ENCODE measurements around the gene SH2B2. TPM values are rescaled to one million over a fixed set of nuclear protein-coding genes. Genes with fewer than 3 reads are reported as not detected.

The SH2B2 gene
- total and polyA plus RNA-seq, 2 experiments from 2014 or later, result 0.86 to 1.1 TPM

DNA sequence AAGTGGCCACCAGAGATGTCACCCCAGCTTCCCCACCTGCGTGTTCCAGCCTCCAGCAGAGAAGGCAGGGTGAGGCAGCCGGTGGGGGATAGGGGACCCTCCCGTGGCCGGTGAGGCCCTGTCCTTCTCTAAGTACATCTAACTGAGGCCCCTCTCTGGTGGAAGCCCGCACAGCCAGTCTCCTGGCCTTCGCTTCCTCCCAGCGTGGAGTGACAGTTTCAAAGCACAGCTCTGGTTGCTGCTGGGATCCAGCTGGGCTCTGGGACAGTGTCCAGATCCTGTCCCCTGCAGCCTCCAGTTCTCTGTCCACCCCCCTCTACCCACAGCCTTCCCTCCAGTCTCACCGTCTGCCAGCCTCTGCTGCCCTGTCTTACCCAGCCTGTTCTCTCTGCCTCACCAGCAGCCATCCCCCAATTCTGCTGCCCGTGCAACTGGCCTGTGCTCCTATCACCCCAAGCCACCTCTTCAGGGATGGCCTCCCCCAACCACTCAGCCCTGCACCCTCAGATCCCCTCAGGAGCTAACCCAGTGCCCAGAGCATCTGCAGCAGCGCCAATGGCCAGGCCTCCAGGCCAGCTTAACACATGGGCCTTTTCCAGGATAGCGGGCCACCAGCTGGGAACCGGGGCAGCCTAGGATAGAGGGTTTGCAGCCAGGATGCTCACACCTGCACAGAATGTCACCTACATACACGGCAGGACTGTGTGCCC lies 16.3 kb upstream of the SH2B2 start:
- TF ChIP-seq EZH2phosphoT487 (IDR thresholded peaks at IDR 0.05; ENCODE audit: insufficient read depth, low read depth) (no peak), EZH2 (IDR thresholded peaks at IDR 0.05; ENCODE audit: insufficient read depth, poor library complexity, severe bottlenecking) (no peak)
- WGBS, 2 experiments (ENCODE audit: low coverage in 1 of 2, low lambda C conversion rate in 2 of 2, missing lambda C conversion rate in 2 of 2), result 77 to 80% methylated on average over 13 of the region's 13 CpGs
- in situ Hi-C loops (cut with MboI), result no loop called here

GRCh38 chr7:102271158-102271798 lies 15.4 kb upstream of the SH2B2 start:
- Histone ChIP-seq H3K36me3 (ENCODE audit: low read depth) (no peaks in the 10 kb centered on the region), H3K79me2 (ENCODE audit: insufficient read depth) (no peaks in the 10 kb centered on the region), H4K20me1 (ENCODE audit: insufficient read depth) (no peaks in the 10 kb centered on the region), H3K27me3 (replicated peaks; ENCODE audit: insufficient read depth) (no peaks in the 10 kb centered on the region), H3K9ac (peak overlapping the region; percentile 9; the same call in 1 of the 2 replicates), H3K4me2 (ENCODE audit: unreplicated experiment) (no peak overlapping the region), H2AFZ (no peak overlapping the region), H3K27ac (no peak overlapping the region), H3K9me3 (ENCODE audit: low read depth) (no peaks in the 10 kb centered on the region), H3K4me3 (no peak overlapping the region), H3K4me1 (ENCODE audit: insufficient read depth) (peaks cover 7% of the 10 kb centered on the region), H3F3A (ENCODE audit: insufficient read depth) (peaks cover 14% of the 10 kb centered on the region), H3K9me2 (ENCODE audit: insufficient read depth) (no peaks in the 10 kb centered on the region)
- 98 to 100% methylated on average over 10 of the region's 10 CpGs for WGBS, 2 experiments (ENCODE audit: low coverage in 1 of 2, low lambda C conversion rate in 2 of 2, missing lambda C conversion rate in 2 of 2)
- in situ Hi-C loops (cut with MboI), result no loop called here
- TF ChIP-seq EZH2phosphoT487 (IDR thresholded peaks at IDR 0.05; ENCODE audit: insufficient read depth, low read depth) (no peak), EZH2 (IDR thresholded peaks at IDR 0.05; ENCODE audit: insufficient read depth, poor library complexity, severe bottlenecking) (no peak)
- DNase-seq, result no peak

More for the DNA sequence above, 16.3 kb upstream of the SH2B2 start:
- H3K36me3 ChIP-seq (ENCODE audit: low read depth), result no peaks in the 10 kb centered on the region
- H3K9me3 ChIP-seq (ENCODE audit: low read depth), result no peaks in the 10 kb centered on the region
- H3K27ac ChIP-seq, result no peak overlapping the region
- H3K4me2 ChIP-seq (ENCODE audit: unreplicated experiment), result no peak overlapping the region
- peaks cover 7% of the 10 kb centered on the region for H3K4me1 ChIP-seq (ENCODE audit: insufficient read depth)
- H3K27me3 ChIP-seq (replicated peaks; ENCODE audit: insufficient read depth), result no peaks in the 10 kb centered on the region
- peaks cover 14% of the 10 kb centered on the region for H3F3A ChIP-seq (ENCODE audit: insufficient read depth)
- no peak overlapping the region for H3K4me3 ChIP-seq
- H3K9me2 ChIP-seq (ENCODE audit: insufficient read depth), result no peaks in the 10 kb centered on the region
- H2AFZ ChIP-seq, result no peak overlapping the region
- no peaks in the 10 kb centered on the region for H3K79me2 ChIP-seq (ENCODE audit: insufficient read depth)
- H3K9ac ChIP-seq, result no peak overlapping the region
- no peaks in the 10 kb centered on the region for H4K20me1 ChIP-seq (ENCODE audit: insufficient read depth)
- no peak for DNase-seq

DNA sequence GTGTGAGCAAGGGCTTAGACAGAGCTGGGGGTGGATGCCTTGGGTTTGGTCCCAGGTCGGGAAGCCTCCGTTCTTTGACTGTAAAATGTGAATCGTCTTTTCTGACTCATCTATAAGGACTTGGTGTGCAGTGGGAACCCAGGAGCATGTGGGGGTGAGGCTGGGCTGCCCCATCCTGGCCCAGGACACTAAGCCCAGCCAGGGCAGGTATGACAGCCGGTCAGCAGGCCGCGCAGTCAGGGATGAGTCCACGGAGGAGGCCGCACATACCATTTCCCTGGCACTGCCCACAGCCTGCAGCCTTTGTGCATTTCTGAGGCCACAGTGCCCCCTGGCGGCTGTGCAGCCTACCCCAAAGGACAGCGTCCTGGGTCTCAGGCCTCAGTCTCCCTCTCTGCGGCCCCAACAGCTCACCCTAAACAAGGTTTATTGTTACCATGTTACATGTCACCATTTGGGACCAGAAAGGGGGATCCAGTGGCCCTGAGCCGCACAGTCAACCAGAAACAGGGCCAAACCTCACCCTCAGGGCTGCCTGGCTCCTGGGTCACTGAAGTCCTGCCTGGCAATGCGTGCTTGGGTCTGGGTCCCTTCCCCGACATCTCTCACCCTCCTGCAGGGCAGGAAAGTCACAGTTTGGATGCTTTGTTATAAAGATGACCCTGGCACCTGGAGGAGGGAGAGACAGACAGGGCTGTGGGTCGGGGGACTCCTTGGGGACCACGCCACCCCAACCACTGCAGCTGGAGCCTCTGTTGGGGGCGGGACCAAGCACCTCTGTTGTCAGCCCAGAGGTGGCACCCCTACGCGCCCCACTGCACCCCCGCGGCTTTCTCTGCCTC lies 14.4 kb upstream of the SH2B2 start:
- Histone ChIP-seq H2AFZ (peak overlapping the region; percentile 46; the same call in 1 of the 2 replicates), H3K4me2 (ENCODE audit: unreplicated experiment) (no peak overlapping the region), H3K36me3 (ENCODE audit: low read depth) (no peaks in the 10 kb centered on the region), H3K9ac (no peak overlapping the region), H3K79me2 (ENCODE audit: insufficient read depth) (no peaks in the 10 kb centered on the region), H3K9me2 (ENCODE audit: insufficient read depth) (no peaks in the 10 kb centered on the region), H3K27me3 (replicated peaks; ENCODE audit: insufficient read depth) (no peaks in the 10 kb centered on the region), H3K27ac (no peak overlapping the region), H3K4me1 (ENCODE audit: insufficient read depth) (peaks cover 7% of the 10 kb centered on the region), H3K4me3 (no peak overlapping the region), H3K9me3 (ENCODE audit: low read depth) (no peaks in the 10 kb centered on the region), H4K20me1 (ENCODE audit: insufficient read depth) (no peaks in the 10 kb centered on the region), H3F3A (ENCODE audit: insufficient read depth) (peaks cover 14% of the 10 kb centered on the region)
- DNase-seq, result peak; percentile 90
- TF ChIP-seq EZH2 (IDR thresholded peaks at IDR 0.05; ENCODE audit: insufficient read depth, poor library complexity, severe bottlenecking) (no peak), EZH2phosphoT487 (IDR thresholded peaks at IDR 0.05; ENCODE audit: insufficient read depth, low read depth) (no peak)
- in situ Hi-C loops (cut with MboI), result no loop called here
- 23 to 36% methylated on average over 17 to 21 of the region's 21 CpGs for WGBS, 2 experiments (ENCODE audit: low coverage in 1 of 2, low lambda C conversion rate in 2 of 2, missing lambda C conversion rate in 2 of 2)
